Measurements from ENCODE around the gene NECTIN2.

The NECTIN2 gene

DNA sequence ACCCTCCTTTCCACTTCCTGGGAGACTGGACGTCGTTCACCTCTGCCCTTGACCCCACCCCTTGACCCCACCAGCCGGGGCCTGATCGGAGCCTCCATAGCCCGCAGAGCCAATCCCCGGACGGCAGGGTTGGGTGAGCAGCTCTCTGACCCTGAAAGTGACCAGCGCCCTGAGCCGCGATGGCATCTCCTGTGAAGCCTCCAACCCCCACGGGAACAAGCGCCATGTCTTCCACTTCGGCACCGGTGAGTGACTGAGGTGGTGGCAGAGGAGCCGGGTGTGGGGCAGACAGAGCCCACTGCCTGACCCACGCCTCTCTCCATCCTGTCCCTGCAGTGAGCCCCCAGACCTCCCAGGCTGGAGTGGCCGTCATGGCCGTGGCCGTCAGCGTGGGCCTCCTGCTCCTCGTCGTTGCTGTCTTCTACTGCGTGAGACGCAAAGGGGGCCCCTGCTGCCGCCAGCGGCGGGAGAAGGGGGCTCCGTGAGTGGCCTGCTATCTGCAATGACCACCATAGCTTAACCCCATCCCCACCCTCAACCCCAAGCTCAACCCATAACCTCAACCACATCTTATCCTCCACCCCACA is 26.8 kb upstream of the NECTIN2 start:
- 90% methylated on average over 26 of the region's 28 CpGs for WGBS

DNA sequence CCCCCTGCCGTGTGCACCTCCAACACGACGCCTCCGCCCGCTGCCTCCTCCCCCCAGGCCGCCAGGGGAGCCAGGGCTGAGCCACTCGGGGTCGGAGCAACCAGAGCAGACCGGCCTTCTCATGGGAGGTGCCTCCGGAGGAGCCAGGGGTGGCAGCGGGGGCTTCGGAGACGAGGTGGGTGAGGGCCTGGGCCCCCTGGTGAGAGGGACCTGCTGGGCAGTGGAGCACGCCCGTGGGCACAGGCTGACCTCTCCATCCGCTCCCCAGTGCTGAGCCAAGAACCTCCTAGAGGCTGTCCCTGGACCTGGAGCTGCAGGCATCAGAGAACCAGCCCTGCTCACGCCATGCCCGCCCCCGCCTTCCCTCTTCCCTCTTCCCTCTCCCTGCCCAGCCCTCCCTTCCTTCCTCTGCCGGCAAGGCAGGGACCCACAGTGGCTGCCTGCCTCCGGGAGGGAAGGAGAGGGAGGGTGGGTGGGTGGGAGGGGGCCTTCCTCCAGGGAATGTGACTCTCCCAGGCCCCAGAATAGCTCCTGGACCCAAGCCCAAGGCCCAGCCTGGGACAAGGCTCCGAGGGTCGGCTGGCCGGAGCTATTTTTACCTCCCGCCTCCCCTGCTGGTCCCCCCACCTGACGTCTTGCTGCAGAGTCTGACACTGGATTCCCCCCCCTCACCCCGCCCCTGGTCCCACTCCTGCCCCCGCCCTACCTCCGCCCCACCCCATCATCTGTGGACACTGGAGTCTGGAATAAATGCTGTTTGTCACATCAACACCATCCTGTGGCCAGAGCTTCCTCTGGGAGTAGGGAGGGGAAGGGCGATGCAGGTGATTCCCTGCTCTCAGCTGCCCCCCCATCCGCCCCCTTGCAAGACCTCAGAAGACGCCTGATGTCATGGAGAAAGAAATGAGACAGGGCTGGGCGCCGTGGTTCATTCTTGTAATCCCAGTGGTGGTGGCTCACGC is 25.2 kb upstream of the NECTIN2 start:
- Histone ChIP-seq H4K8ac (ENCODE audit: low read length) (peak overlapping the region; percentile 12), H3K4me2 (ENCODE audit: low read length, poor library complexity, severe bottlenecking) (no peak overlapping the region), H3K18ac (ENCODE audit: low read depth in 1 of 2, low read length in 2 of 2) (no peak overlapping the region), H3K4me1 (ENCODE audit: control insufficient read depth, insufficient read depth, low read depth, low read length) (peaks cover 3% of the 10 kb centered on the region), H2AK5ac (ENCODE audit: low read length, severe bottlenecking) (no peak overlapping the region), H3K27me3 (ENCODE audit: control insufficient read depth in 1 of 2, insufficient read depth in 1 of 2, low read length in 2 of 2) (peaks cover 23 to 29% of the 10 kb centered on the region in 2 experiments), H2BK15ac (ENCODE audit: low read depth, poor library complexity, severe bottlenecking) (no peak overlapping the region), H3K36me3 (ENCODE audit: control insufficient read depth in 1 of 2, insufficient read depth in 2 of 2, low read depth in 1 of 2, low read length in 2 of 2) (no peaks in the 10 kb centered on the region), H2BK5ac (ENCODE audit: low read depth, low read length, poor library complexity, severe bottlenecking) (no peak overlapping the region), H3K4me3 (ENCODE audit: insufficient read depth in 1 of 2, low read depth in 1 of 2, low read length in 2 of 2) (no peak overlapping the region), H3K9me3 (ENCODE audit: control insufficient read depth, low read length) (no peaks in the 10 kb centered on the region), H3K79me1 (replicated peaks; ENCODE audit: low read length, poor library complexity, severe bottlenecking) (no peaks in the 10 kb centered on the region), H2AFZ (ENCODE audit: low read depth, low read length) (no peak overlapping the region), H3K14ac (ENCODE audit: low read length in 2 of 2) (no peak overlapping the region), H2BK120ac (ENCODE audit: low read depth, low read length) (no peak overlapping the region), H3K23ac (ENCODE audit: low read length in 2 of 2) (no peak overlapping the region), H3K9ac (ENCODE audit: low read length) (no peak overlapping the region), H3K27ac (ENCODE audit: low read length, poor library complexity, severe bottlenecking) (no peak overlapping the region), H4K91ac (ENCODE audit: low read length) (no peak overlapping the region), H2BK12ac (ENCODE audit: low read length in 2 of 2) (no peak overlapping the region), H3K4ac (ENCODE audit: low read depth in 1 of 2, low read length in 2 of 2) (no peak overlapping the region)
- DNase-seq: no peak
- WGBS: 89% methylated on average over 26 of the region's 35 CpGs

More for the DNA sequence above, 26.8 kb upstream of the NECTIN2 start:
- H3K36me3 ChIP-seq (ENCODE audit: control insufficient read depth in 1 of 2, insufficient read depth in 2 of 2, low read depth in 1 of 2, low read length in 2 of 2): peaks cover 0 to 6% of the 10 kb centered on the region in 2 experiments
- H2BK5ac ChIP-seq (ENCODE audit: low read depth, low read length, poor library complexity, severe bottlenecking): no peak overlapping the region
- DNase-seq: no peak
- no peak overlapping the region for H3K23ac ChIP-seq (ENCODE audit: low read length in 2 of 2)
- H4K91ac ChIP-seq (ENCODE audit: low read length): peak overlapping the region; percentile 34
- H2AK5ac ChIP-seq (ENCODE audit: low read length, severe bottlenecking): no peak overlapping the region
- no peaks in the 10 kb centered on the region for H3K9me3 ChIP-seq (ENCODE audit: control insufficient read depth, low read length)
- H3K4me3 ChIP-seq (ENCODE audit: insufficient read depth in 1 of 2, low read depth in 1 of 2, low read length in 2 of 2): no peak overlapping the region
- no peak overlapping the region for H2BK15ac ChIP-seq (ENCODE audit: low read depth, poor library complexity, severe bottlenecking)
- H3K4me2 ChIP-seq (ENCODE audit: low read length, poor library complexity, severe bottlenecking): no peak overlapping the region
- no peak overlapping the region for H2BK12ac ChIP-seq (ENCODE audit: low read length in 2 of 2)
- no peak overlapping the region for H4K8ac ChIP-seq (ENCODE audit: low read length)
- H3K9ac ChIP-seq (ENCODE audit: low read length): no peak overlapping the region
- no peak overlapping the region for H3K14ac ChIP-seq (ENCODE audit: low read length in 2 of 2)
- no peak overlapping the region for H3K18ac ChIP-seq (ENCODE audit: low read depth in 1 of 2, low read length in 2 of 2)
- no peak overlapping the region for H2BK120ac ChIP-seq (ENCODE audit: low read depth, low read length)
- H3K27ac ChIP-seq (ENCODE audit: low read length, poor library complexity, severe bottlenecking): no peak overlapping the region
- peaks cover 3% of the 10 kb centered on the region for H3K4me1 ChIP-seq (ENCODE audit: control insufficient read depth, insufficient read depth, low read depth, low read length)
- H3K4ac ChIP-seq (ENCODE audit: low read depth in 1 of 2, low read length in 2 of 2): no peak overlapping the region
- H2AFZ ChIP-seq (ENCODE audit: low read depth, low read length): no peak overlapping the region
- H3K27me3 ChIP-seq (ENCODE audit: control insufficient read depth in 1 of 2, insufficient read depth in 1 of 2, low read length in 2 of 2): peaks cover 18 to 22% of the 10 kb centered on the region in 2 experiments
- no peaks in the 10 kb centered on the region for H3K79me1 ChIP-seq (replicated peaks; ENCODE audit: low read length, poor library complexity, severe bottlenecking)

DNA sequence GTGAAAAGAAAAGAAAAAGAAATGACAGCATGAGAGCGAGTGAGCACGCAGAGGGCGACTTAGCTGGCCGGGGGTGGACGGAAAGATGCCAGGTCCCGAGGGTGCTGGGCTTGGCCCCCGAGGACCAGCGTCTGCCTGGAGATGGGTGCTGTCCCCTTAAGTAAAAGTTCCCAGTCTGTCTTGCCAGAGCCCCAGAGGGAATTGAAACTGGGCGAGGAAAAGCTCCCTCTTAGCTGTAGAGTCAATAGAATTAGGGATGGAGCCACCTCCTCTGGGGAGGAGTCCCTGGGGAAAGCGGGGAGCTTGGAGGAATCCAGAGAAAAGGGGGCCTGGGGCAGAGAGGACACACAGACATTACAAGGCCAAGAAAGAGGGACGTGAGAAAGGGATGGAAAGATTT is 23.9 kb upstream of the NECTIN2 start:
- Histone ChIP-seq H2AK5ac (ENCODE audit: low read length, severe bottlenecking) (no peak overlapping the region), H3K4me3 (ENCODE audit: insufficient read depth in 1 of 2, low read depth in 1 of 2, low read length in 2 of 2) (no peak overlapping the region), H3K23ac (ENCODE audit: low read length in 2 of 2) (no peak overlapping the region), H3K9ac (ENCODE audit: low read length) (no peak overlapping the region), H2BK15ac (ENCODE audit: low read depth, poor library complexity, severe bottlenecking) (no peak overlapping the region), H2BK12ac (ENCODE audit: low read length in 2 of 2) (no peak overlapping the region), H3K4me1 (ENCODE audit: control insufficient read depth, insufficient read depth, low read depth, low read length) (peaks cover 3% of the 10 kb centered on the region), H3K14ac (ENCODE audit: low read length in 2 of 2) (no peak overlapping the region), H3K27ac (ENCODE audit: low read length, poor library complexity, severe bottlenecking) (no peak overlapping the region), H3K18ac (ENCODE audit: low read depth in 1 of 2, low read length in 2 of 2) (no peak overlapping the region), H3K4me2 (ENCODE audit: low read length, poor library complexity, severe bottlenecking) (no peak overlapping the region), H3K9me3 (ENCODE audit: control insufficient read depth, low read length) (no peaks in the 10 kb centered on the region), H3K36me3 (ENCODE audit: control insufficient read depth in 1 of 2, insufficient read depth in 2 of 2, low read depth in 1 of 2, low read length in 2 of 2) (no peaks in the 10 kb centered on the region), H4K91ac (ENCODE audit: low read length) (no peak overlapping the region), H4K8ac (ENCODE audit: low read length) (no peak overlapping the region), H2BK120ac (ENCODE audit: low read depth, low read length) (no peak overlapping the region), H2AFZ (ENCODE audit: low read depth, low read length) (no peak overlapping the region), H3K4ac (ENCODE audit: low read depth in 1 of 2, low read length in 2 of 2) (no peak overlapping the region), H2BK5ac (ENCODE audit: low read depth, low read length, poor library complexity, severe bottlenecking) (no peak overlapping the region), H3K27me3 (ENCODE audit: control insufficient read depth in 1 of 2, insufficient read depth in 1 of 2, low read length in 2 of 2) (peaks cover 26 to 41% of the 10 kb centered on the region in 2 experiments), H3K79me1 (replicated peaks; ENCODE audit: low read length, poor library complexity, severe bottlenecking) (no peaks in the 10 kb centered on the region)
- DNase-seq: no peak
- 87% methylated on average over 11 of the region's 11 CpGs for WGBS

- H3K18ac ChIP-seq (ENCODE audit: low read depth in 1 of 2, low read length in 2 of 2): no peak overlapping the region
- H3K36me3 ChIP-seq (ENCODE audit: control insufficient read depth in 1 of 2, insufficient read depth in 2 of 2, low read depth in 1 of 2, low read length in 2 of 2): no peaks in the 10 kb centered on the region
- no peak overlapping the region for H3K27ac ChIP-seq (ENCODE audit: low read length, poor library complexity, severe bottlenecking)
- 71% methylated on average over 7 of the region's 10 CpGs for WGBS
- no peak overlapping the region for H4K8ac ChIP-seq (ENCODE audit: low read length)
- H3K4me3 ChIP-seq (ENCODE audit: insufficient read depth in 1 of 2, low read depth in 1 of 2, low read length in 2 of 2): no peak overlapping the region
- peaks cover 3% of the 10 kb centered on the region for H3K4me1 ChIP-seq (ENCODE audit: control insufficient read depth, insufficient read depth, low read depth, low read length)
- H3K23ac ChIP-seq (ENCODE audit: low read length in 2 of 2): no peak overlapping the region
- no peak overlapping the region for H2AFZ ChIP-seq (ENCODE audit: low read depth, low read length)
- no peak overlapping the region for H2BK12ac ChIP-seq (ENCODE audit: low read length in 2 of 2)
- no peak overlapping the region for H3K4ac ChIP-seq (ENCODE audit: low read depth in 1 of 2, low read length in 2 of 2)
- no peak for DNase-seq
- H3K79me1 ChIP-seq (replicated peaks; ENCODE audit: low read length, poor library complexity, severe bottlenecking): no peaks in the 10 kb centered on the region
- H2BK5ac ChIP-seq (ENCODE audit: low read depth, low read length, poor library complexity, severe bottlenecking): no peak overlapping the region
- no peaks in the 10 kb centered on the region for H3K9me3 ChIP-seq (ENCODE audit: control insufficient read depth, low read length)
- H3K27me3 ChIP-seq (ENCODE audit: control insufficient read depth in 1 of 2, insufficient read depth in 1 of 2, low read length in 2 of 2): peaks cover 28 to 43% of the 10 kb centered on the region in 2 experiments
- no peak overlapping the region for H3K4me2 ChIP-seq (ENCODE audit: low read length, poor library complexity, severe bottlenecking)
- no peak overlapping the region for H4K91ac ChIP-seq (ENCODE audit: low read length)
- H3K9ac ChIP-seq (ENCODE audit: low read length): no peak overlapping the region
- H2BK120ac ChIP-seq (ENCODE audit: low read depth, low read length): no peak overlapping the region
- H2BK15ac ChIP-seq (ENCODE audit: low read depth, poor library complexity, severe bottlenecking): no peak overlapping the region
- H2AK5ac ChIP-seq (ENCODE audit: low read length, severe bottlenecking): no peak overlapping the region
- no peak overlapping the region for H3K14ac ChIP-seq (ENCODE audit: low read length in 2 of 2)
Measured at GRCh38 chr19:44822670-44823372, 23.3 kb upstream of the NECTIN2 start.
